IMR-90 (cell line): Measurements from ENCODE around the gene SOX5. TPM values are rescaled to one million over a fixed set of nuclear protein-coding genes. Genes with fewer than 3 reads are reported as not detected.

ENCODE experiments used
- ATAC-seq: fragments of 200-7000 bp; cut with Tn5 transposase; 2 replicates; pipeline ENCODE4 v1.9.1; 2020; ENCODE audit warnings: low read depth, mild to moderate bottlenecking, moderate library complexity
- BruUV-seq: library from RNA; stranded (reverse); fragments of 400-500 nt; replicated peaks from 2 replicates; lab custom pipeline; 2021; lab: Mats Ljungman, UMichigan
- CTCF ChIA-PET: fragments of 300-600 bp; formaldehyde crosslinking; extraction: SDS; loops from one replicate; lab custom pipeline; 2021; ENCODE audit warnings: antibody characterized with exemption; lab: Yijun Ruan, JAX
- POLR2A ChIA-PET: fragments of 300-600 bp; sonication (Branson Sonifier 250); formaldehyde crosslinking; loops from one replicate; lab custom pipeline; 2022; ENCODE audit warnings: antibody characterized with exemption; ENCODE audit not compliant: unreplicated experiment; lab: Charles Lee
- DNase-seq: peaks from one replicate; pipeline ENCODE4 v3.0.0; 2013
- H2AFZ ChIP-seq: replicated peaks from 2 replicates; pipeline ENCODE3; 2013; ENCODE audit warnings: low read length, mild to moderate bottlenecking; ENCODE audit not compliant: poor library complexity
- H2AK5ac ChIP-seq: 2 replicates; pipeline ENCODE4 v1.6.1; 2013; ENCODE audit warnings: low read depth, low read length, inconsistent platforms
- H2AK9ac ChIP-seq: replicated peaks from 2 replicates; pipeline ENCODE3; 2013; ENCODE audit warnings: mild to moderate bottlenecking, low read depth, low read length, moderate library complexity; ENCODE audit not compliant: poor library complexity
- H2BK120ac ChIP-seq: 2 replicates; pipeline ENCODE4 v1.6.1; 2013; ENCODE audit warnings: low read depth, low read length, inconsistent platforms
- H2BK15ac ChIP-seq: 3 replicates; pipeline ENCODE4 v1.6.1; 2013; ENCODE audit warnings: low read depth, low read length, inconsistent platforms
- H2BK20ac ChIP-seq: 2 replicates; pipeline ENCODE4 v1.6.1; 2013; ENCODE audit warnings: low read depth, mild to moderate bottlenecking, inconsistent platforms, low read length, moderate library complexity
- H2BK5ac ChIP-seq: 2 replicates; pipeline ENCODE4 v1.6.1; 2013; ENCODE audit warnings: mild to moderate bottlenecking, low read depth, low read length, inconsistent platforms; ENCODE audit not compliant: poor library complexity, severe bottlenecking
- H3K14ac ChIP-seq: replicated peaks from 2 replicates; pipeline ENCODE4 v1.6.1; 2013; ENCODE audit warnings: low read depth, low read length, inconsistent platforms
- H3K18ac ChIP-seq: 2 replicates; pipeline ENCODE4 v1.6.1; 2013; ENCODE audit warnings: low read depth, low read length, control low read depth
- H3K23ac ChIP-seq: 2 replicates; pipeline ENCODE4 v1.6.1; 2013; ENCODE audit warnings: low read depth, low read length, inconsistent platforms
- H3K27ac ChIP-seq: 2 replicates; pipeline ENCODE4 v1.5.1; 2013; ENCODE audit warnings: mild to moderate bottlenecking, control low read depth, low read length; ENCODE audit not compliant: insufficient read depth
- H3K27me3 ChIP-seq: 2 replicates; pipeline ENCODE4 v1.6.1; 2013; ENCODE audit warnings: low read length; ENCODE audit not compliant: control insufficient read depth, insufficient read depth
- H3K36me3 ChIP-seq: 2 replicates; pipeline ENCODE4 v1.6.1; 2013; ENCODE audit warnings: low read length, mixed read lengths; ENCODE audit not compliant: control insufficient read depth, insufficient read depth
- H3K4ac ChIP-seq: 2 replicates; pipeline ENCODE4 v1.6.1; 2013; ENCODE audit warnings: low read depth, low read length, inconsistent platforms
- H3K4me1 ChIP-seq: 2 replicates; pipeline ENCODE4 v1.6.1; 2013; ENCODE audit warnings: low read length, mixed read lengths; ENCODE audit not compliant: control insufficient read depth, insufficient read depth
- H3K4me2 ChIP-seq: 2 replicates; pipeline ENCODE4 v1.6.1; 2013; ENCODE audit warnings: low read depth, mild to moderate bottlenecking, control low read depth, low read length, moderate library complexity
- H3K4me3 ChIP-seq: 2 replicates; pipeline ENCODE4 v1.5.1; 2013; ENCODE audit warnings: low read depth, mild to moderate bottlenecking, control low read depth, low read length, moderate library complexity; ENCODE audit not compliant: insufficient read depth
- H3K56ac ChIP-seq: 2 replicates; pipeline ENCODE4 v1.6.1; 2013; ENCODE audit warnings: low read length, inconsistent platforms; ENCODE audit not compliant: insufficient read depth; ENCODE audit errors: extremely low read depth
- H3K79me1 ChIP-seq, 2 experiments: 2 replicates each; pipeline ENCODE4 v1.6.1; 2013; ENCODE audit warnings: low read length in 2 of 2, inconsistent platforms in 1 of 2, low read depth in 1 of 2
- H3K9ac ChIP-seq: 2 replicates; pipeline ENCODE4 v1.6.1; 2013; ENCODE audit warnings: low read depth, low read length, control low read depth
- H3K9me1 ChIP-seq: 2 replicates; pipeline ENCODE4 v1.6.1; 2013; ENCODE audit warnings: low read length, inconsistent platforms; ENCODE audit not compliant: insufficient read depth
- H3K9me3 ChIP-seq: 2 replicates; pipeline ENCODE4 v1.6.1; 2013; ENCODE audit warnings: low read length; ENCODE audit not compliant: control insufficient read depth, insufficient read depth
- H4K20me1 ChIP-seq: 2 replicates; pipeline ENCODE4 v1.6.1; 2013; ENCODE audit warnings: low read length, inconsistent platforms; ENCODE audit not compliant: insufficient read depth
- H4K5ac ChIP-seq: 2 replicates; pipeline ENCODE4 v1.6.1; 2013; ENCODE audit warnings: mild to moderate bottlenecking, low read depth, low read length, control low read depth
- H4K8ac ChIP-seq, 2 experiments: 2 replicates each; pipeline ENCODE4 v1.6.1; 2013; ENCODE audit warnings: low read depth in 2 of 2, low read length in 2 of 2, control low read depth in 1 of 2, inconsistent platforms in 1 of 2
- H4K91ac ChIP-seq: 2 replicates; pipeline ENCODE4 v1.6.1; 2013; ENCODE audit warnings: low read depth, low read length, inconsistent platforms; ENCODE audit not compliant: insufficient read depth
- BHLHE40 ChIP-seq: fragments of 150-350 bp; IDR thresholded peaks from 2 replicates; pipeline ENCODE4 v1.6.1; 2016; ENCODE audit warnings: mild to moderate bottlenecking, low read depth, low read length
- CEBPB ChIP-seq: IDR thresholded peaks from 2 replicates; pipeline ENCODE4 v1.6.1; 2012; ENCODE audit warnings: low read depth, low read length, improper control_type of control experiment
- CHD1 ChIP-seq: IDR thresholded peaks from 2 replicates; pipeline ENCODE4 v1.6.1; 2012; ENCODE audit warnings: low read depth, low read length, improper control_type of control experiment
- FOS ChIP-seq: fragments of 150-350 bp; IDR thresholded peaks from 2 replicates; pipeline ENCODE4 v1.6.1; 2016; ENCODE audit warnings: low read depth, low read length
- MAFK ChIP-seq: IDR thresholded peaks from 2 replicates; pipeline ENCODE4 v1.6.1; 2012; ENCODE audit warnings: low read depth, low read length, improper control_type of control experiment
- MXI1 ChIP-seq: IDR thresholded peaks from 2 replicates; pipeline ENCODE4 v1.6.1; 2012; ENCODE audit warnings: low read depth, mild to moderate bottlenecking, low read length, moderate library complexity, borderline replicate concordance
- NFE2L2 ChIP-seq: fragments of 150-350 bp; IDR thresholded peaks from 2 replicates; pipeline ENCODE4 v1.6.1; 2016; ENCODE audit warnings: low read depth, mild to moderate bottlenecking, low read length
- POLR2A ChIP-seq: IDR thresholded peaks from 2 replicates; pipeline ENCODE4 v1.6.1; 2012; ENCODE audit warnings: mild to moderate bottlenecking, low read depth, low read length
- RAD21 ChIP-seq: IDR thresholded peaks from 2 replicates; pipeline ENCODE4 v1.6.1; 2012; ENCODE audit warnings: low read length, improper control_type of control experiment
- RCOR1 ChIP-seq: IDR thresholded peaks from 2 replicates; pipeline ENCODE4 v1.6.1; 2012; ENCODE audit warnings: mild to moderate bottlenecking, low read length, improper control_type of control experiment; ENCODE audit not compliant: insufficient replicate concordance
- RFX5 ChIP-seq: IDR thresholded peaks from 2 replicates; pipeline ENCODE4 v1.8.0; 2012; ENCODE audit warnings: low read depth, mild to moderate bottlenecking, low read length, moderate library complexity
- dilution Hi-C: fragments of 300-500 bp; cut with HindIII; formaldehyde crosslinking; loops from one replicate; pipeline ENCODE4 v1.14.3; 2018; ENCODE audit warnings: low sequenced_read_pairs; ENCODE audit not compliant: unreplicated experiment
- in situ Hi-C: fragments of 300-500 bp; cut with MboI; formaldehyde crosslinking; loops from 3 replicates; pipeline ENCODE4 v1.14.3; 2019; ENCODE audit warnings: low sequenced_read_pairs, inconsistent platforms, mixed read lengths
- intact Hi-C: fragments of 100-400 bp; cut with micrococcal nuclease; formaldehyde crosslinking; loops from 2 replicates; pipeline ENCODE4 v1.10.0; 2022
- polyA plus RNA-seq, 3 experiments: library from polyadenylated mRNA; depleted of rRNA; stranded (reverse); fragments of >200 nt; gene quantifications; 2 replicates each; pipeline ENCODE4 v1.2.3, GENCODE V29; 2012; ENCODE audit warnings: low replicate concordance in 1 of 3
- total RNA-seq: library from RNA; depleted of rRNA; stranded (reverse); fragments of >200 nt; gene quantifications from 2 replicates; pipeline ENCODE4 v1.2.3, GENCODE V29; 2012
- TF ChIP-seq, protein P1 (sequence below): conservative IDR thresholded peaks from 2 replicates; pipeline ENCODE4 v1.5.1; 2012; ENCODE audit warnings: mild to moderate bottlenecking, low read depth, low read length, improper control_type of control experiment
- TF ChIP-seq, protein P2 (sequence below): fragments of 150-350 bp; IDR thresholded peaks from 2 replicates; pipeline ENCODE4 v1.6.1; 2016; ENCODE audit warnings: low read depth, mild to moderate bottlenecking, low read length, moderate library complexity, borderline replicate concordance
- TF ChIP-seq, protein P3 (sequence below): fragments of 150-350 bp; IDR thresholded peaks from 2 replicates; pipeline ENCODE4 v1.6.1; 2017; ENCODE audit warnings: mild to moderate bottlenecking, antibody characterized with exemption, low read length, low read depth

SOX5 gene
- total and polyA plus RNA-seq, 2 of the 4 experiments (the other 2 are of a cell fraction): 1.1 to 13.1 TPM

DNA sequence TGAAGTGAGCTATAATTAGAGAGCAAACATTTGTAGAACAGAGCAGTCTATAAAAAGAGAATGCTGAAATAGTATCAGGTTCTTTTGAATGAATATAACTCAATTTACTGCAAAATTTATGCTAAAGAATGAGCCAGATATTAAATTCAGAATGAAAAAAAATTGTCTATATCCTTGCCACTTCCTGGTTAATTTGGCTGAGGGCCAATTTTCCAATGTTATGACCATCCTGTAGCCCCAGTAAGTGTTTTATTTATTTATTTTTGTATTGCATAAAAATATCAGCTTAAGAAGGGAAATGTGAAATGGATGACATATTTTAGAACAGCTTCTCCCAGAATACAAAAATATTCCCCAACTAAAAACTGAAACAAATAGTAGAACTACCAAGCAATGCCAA, 263.4 kb downstream of the SOX5 start:
- no TSS peak for BruUV-seq
- H2BK120ac ChIP-seq: no peak overlapping the region
- TF ChIP-seq FOS (no peak), RCOR1 (no peak), CEBPB (no peak), BHLHE40 (no peak), RAD21 (no peak), MXI1 (no peak), POLR2A (no peak), NFE2L2 (no peak), RFX5 (no peak), MAFK (no peak), CHD1 (no peak)
- TF ChIP-seq, protein P1, sequence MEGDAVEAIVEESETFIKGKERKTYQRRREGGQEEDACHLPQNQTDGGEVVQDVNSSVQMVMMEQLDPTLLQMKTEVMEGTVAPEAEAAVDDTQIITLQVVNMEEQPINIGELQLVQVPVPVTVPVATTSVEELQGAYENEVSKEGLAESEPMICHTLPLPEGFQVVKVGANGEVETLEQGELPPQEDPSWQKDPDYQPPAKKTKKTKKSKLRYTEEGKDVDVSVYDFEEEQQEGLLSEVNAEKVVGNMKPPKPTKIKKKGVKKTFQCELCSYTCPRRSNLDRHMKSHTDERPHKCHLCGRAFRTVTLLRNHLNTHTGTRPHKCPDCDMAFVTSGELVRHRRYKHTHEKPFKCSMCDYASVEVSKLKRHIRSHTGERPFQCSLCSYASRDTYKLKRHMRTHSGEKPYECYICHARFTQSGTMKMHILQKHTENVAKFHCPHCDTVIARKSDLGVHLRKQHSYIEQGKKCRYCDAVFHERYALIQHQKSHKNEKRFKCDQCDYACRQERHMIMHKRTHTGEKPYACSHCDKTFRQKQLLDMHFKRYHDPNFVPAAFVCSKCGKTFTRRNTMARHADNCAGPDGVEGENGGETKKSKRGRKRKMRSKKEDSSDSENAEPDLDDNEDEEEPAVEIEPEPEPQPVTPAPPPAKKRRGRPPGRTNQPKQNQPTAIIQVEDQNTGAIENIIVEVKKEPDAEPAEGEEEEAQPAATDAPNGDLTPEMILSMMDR: no peak
- TF ChIP-seq, protein P2, sequence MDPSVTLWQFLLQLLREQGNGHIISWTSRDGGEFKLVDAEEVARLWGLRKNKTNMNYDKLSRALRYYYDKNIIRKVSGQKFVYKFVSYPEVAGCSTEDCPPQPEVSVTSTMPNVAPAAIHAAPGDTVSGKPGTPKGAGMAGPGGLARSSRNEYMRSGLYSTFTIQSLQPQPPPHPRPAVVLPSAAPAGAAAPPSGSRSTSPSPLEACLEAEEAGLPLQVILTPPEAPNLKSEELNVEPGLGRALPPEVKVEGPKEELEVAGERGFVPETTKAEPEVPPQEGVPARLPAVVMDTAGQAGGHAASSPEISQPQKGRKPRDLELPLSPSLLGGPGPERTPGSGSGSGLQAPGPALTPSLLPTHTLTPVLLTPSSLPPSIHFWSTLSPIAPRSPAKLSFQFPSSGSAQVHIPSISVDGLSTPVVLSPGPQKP: no peak
- TF ChIP-seq, protein P3, sequence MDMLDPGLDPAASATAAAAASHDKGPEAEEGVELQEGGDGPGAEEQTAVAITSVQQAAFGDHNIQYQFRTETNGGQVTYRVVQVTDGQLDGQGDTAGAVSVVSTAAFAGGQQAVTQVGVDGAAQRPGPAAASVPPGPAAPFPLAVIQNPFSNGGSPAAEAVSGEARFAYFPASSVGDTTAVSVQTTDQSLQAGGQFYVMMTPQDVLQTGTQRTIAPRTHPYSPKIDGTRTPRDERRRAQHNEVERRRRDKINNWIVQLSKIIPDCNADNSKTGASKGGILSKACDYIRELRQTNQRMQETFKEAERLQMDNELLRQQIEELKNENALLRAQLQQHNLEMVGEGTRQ: no peak
- H3K79me1 ChIP-seq: no peaks in the 10 kb centered on the region
- H4K91ac ChIP-seq: no peak overlapping the region
- DNase-seq (no peak), ATAC-seq (no peak)
- ChIA-PET CTCF (no interaction called here), POLR2A (no interaction called here)
- H3K27ac ChIP-seq: no peak overlapping the region
- dilution Hi-C loops (no loop called here), intact Hi-C loops (no loop called here), in situ Hi-C loops (no loop called here)
- no peaks in the 10 kb centered on the region for H3K27me3 ChIP-seq
- no peak overlapping the region for H3K23ac ChIP-seq
- no peaks in the 10 kb centered on the region for H3K4me1 ChIP-seq
- H4K8ac ChIP-seq: no peak overlapping the region
- no peak overlapping the region for H2AK5ac ChIP-seq
- no peak overlapping the region for H4K5ac ChIP-seq
- no peaks in the 10 kb centered on the region for H3K36me3 ChIP-seq
- H2BK20ac ChIP-seq: no peak overlapping the region
- H3K4me3 ChIP-seq: no peak overlapping the region
- H3K4ac ChIP-seq: no peak overlapping the region
- H3K4me2 ChIP-seq: no peak overlapping the region
- no peak overlapping the region for H2AFZ ChIP-seq
- H3K9me3 ChIP-seq: no peaks in the 10 kb centered on the region
- no peak overlapping the region for H3K9ac ChIP-seq
- H2AK9ac ChIP-seq: no peak overlapping the region
- no peak overlapping the region for H3K56ac ChIP-seq
- no peak overlapping the region for H2BK15ac ChIP-seq
- no peaks in the 10 kb centered on the region for H4K20me1 ChIP-seq
- H3K9me1 ChIP-seq: no peaks in the 10 kb centered on the region
- no peak overlapping the region for H3K18ac ChIP-seq
- H2BK5ac ChIP-seq: no peak overlapping the region
- H3K14ac ChIP-seq: no peak overlapping the region
